Stimulated activated CD8-positive, alpha-beta memory T cell treated with anti-CD3 and anti-CD28 coated beads, Interleukin-4, amount 100 ng/mL, for 1 hour (primary cell): Measurements from ENCODE around the gene IMPA2.

Experiments
- DNase-seq, 2 donors: peaks; one replicate each; pipeline ENCODE4 v3.0.0-alpha.2; 2020; ENCODE audit warnings: low read depth in 2 of 2, low spot score in 1 of 2

IMPA2 gene

GRCh38 chr18:11987527-11987926 is 6.2 kb downstream of the IMPA2 start:
- no peak for DNase-seq

- no peak for DNase-seq
Measured at GRCh38 chr18:11989174-11989573, 7.9 kb downstream of the IMPA2 start.

GRCh38 chr18:11989966-11990380 is 8.7 kb downstream of the IMPA2 start:
- no peak for DNase-seq

GRCh38 chr18:11990539-11990938 is 9.2 kb downstream of the IMPA2 start:
- no peak for DNase-seq

GRCh38 chr18:11991021-11991795 is 9.9 kb downstream of the IMPA2 start:
- no peak for DNase-seq

- no peak for DNase-seq
Measured at GRCh38 chr18:11992096-11992790, 10.9 kb downstream of the IMPA2 start.

GRCh38 chr18:11993264-11993916 is 12.1 kb downstream of the IMPA2 start:
- DNase-seq: no peak

- no peak for DNase-seq
Measured at GRCh38 chr18:11994336-11994702, 13.0 kb downstream of the IMPA2 start.

- no peak for DNase-seq
Measured at GRCh38 chr18:11994703-11995444, 13.6 kb downstream of the IMPA2 start.

GRCh38 chr18:11995445-11996189 is 14.3 kb downstream of the IMPA2 start:
- peak in 1 of 2 donors; percentile 37 for DNase-seq

- DNase-seq: no peak
Measured at GRCh38 chr18:11996190-11996754, 15.0 kb downstream of the IMPA2 start.

GRCh38 chr18:11996907-11997306 is 15.6 kb downstream of the IMPA2 start:
- DNase-seq: no peak

- no peak for DNase-seq
Measured at GRCh38 chr18:11997466-11997865, 16.2 kb downstream of the IMPA2 start.

GRCh38 chr18:11998193-11998592 is 16.9 kb downstream of the IMPA2 start:
- DNase-seq: no peak

GRCh38 chr18:11999429-11999828 is 18.1 kb downstream of the IMPA2 start:
- DNase-seq: no peak

GRCh38 chr18:12000072-12000659 is 18.9 kb downstream of the IMPA2 start:
- DNase-seq: no peak

- DNase-seq: no peak
Measured at GRCh38 chr18:12001421-12001820, 20.1 kb downstream of the IMPA2 start.

GRCh38 chr18:12003894-12004293 is 22.6 kb downstream of the IMPA2 start:
- no peak for DNase-seq

- DNase-seq: no peak
Measured at GRCh38 chr18:12005538-12006487, 24.5 kb downstream of the IMPA2 start.
